NCI-H82 (cell line): ENCODE results near the gene GRP.

Experiments used
- DNase-seq: peaks from one replicate; lab custom pipeline; 2025; lab: John Stamatoyannopoulos, UW

Gene GRP

DNA sequence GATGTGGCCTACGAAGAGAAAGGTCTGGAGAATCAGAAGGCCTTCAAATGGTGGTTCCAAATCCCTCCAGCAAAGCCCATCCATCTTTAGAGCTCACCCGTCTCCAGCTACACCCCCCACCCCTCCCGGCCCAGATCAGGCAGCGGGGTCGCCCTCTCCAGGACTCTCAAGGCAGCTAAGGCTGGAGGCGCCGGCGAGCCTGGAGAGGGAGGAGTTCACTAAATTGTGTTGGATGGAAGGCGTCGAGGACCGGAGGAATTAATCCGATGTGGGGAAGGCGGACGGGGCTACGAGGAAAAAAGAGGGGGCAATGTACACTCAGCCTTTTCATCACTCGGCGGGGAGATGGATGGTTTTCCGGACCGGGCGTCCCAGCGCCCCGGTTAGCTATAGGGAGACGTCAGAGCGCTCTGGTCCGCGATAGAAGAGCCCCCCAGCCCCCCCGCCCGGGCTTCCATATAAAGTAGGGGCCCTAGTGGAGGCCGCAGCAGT lies at the start of gene GRP:
GRP (plus strand) TSS at position 487 of the 492 bp plus-strand sequence. CDS start 108 bp downstream, outside the sequence.
- DNase-seq = peak; percentile 37

DNA sequence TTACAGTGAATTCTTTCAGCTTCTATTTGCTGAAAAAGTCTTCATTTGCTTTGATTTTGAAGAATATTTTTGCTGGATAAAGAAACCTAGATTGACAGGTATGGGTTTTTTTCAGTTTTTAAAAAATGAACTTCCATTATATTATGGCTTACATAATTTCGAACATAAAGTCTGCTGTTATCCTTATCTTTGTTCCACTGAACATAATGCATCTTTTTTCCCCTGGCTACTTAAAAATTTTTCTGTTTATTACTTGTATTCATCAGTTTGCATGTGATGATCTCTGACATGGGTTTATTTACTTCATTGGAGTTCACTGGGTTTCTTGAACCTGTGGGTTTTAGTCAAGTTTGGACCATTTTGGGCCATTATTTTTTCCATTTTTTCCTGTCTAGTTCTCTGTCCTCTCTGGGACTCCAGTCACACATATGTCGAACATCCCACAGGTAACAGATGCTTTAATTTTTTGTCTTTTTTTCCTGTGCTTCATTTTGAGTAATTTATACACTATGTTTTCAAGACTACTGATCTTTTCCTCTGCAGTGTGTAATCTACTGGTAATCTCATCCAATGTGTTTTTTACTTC lies 47.2 kb upstream of the GRP start:
- DNase-seq = no peak

DNA sequence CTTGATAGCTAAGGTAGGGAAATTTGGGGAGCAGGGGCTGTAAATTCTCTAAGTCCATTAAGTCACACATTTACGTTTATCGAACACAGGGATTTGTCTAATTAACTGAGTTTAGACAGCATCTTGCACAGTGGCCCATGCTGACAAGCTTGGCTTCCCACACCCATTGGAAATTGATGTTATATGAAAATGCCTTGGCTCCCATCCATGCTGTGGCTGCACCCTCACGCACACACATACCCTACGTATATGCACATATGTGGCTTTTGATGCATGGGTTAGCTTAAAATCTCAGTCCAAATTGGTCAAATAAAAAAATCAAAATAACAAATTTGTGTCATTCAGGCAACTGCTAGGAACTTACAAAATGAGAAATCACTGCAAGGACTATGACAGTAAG lies 42.5 kb upstream of the GRP start:
- no peak for DNase-seq

DNA sequence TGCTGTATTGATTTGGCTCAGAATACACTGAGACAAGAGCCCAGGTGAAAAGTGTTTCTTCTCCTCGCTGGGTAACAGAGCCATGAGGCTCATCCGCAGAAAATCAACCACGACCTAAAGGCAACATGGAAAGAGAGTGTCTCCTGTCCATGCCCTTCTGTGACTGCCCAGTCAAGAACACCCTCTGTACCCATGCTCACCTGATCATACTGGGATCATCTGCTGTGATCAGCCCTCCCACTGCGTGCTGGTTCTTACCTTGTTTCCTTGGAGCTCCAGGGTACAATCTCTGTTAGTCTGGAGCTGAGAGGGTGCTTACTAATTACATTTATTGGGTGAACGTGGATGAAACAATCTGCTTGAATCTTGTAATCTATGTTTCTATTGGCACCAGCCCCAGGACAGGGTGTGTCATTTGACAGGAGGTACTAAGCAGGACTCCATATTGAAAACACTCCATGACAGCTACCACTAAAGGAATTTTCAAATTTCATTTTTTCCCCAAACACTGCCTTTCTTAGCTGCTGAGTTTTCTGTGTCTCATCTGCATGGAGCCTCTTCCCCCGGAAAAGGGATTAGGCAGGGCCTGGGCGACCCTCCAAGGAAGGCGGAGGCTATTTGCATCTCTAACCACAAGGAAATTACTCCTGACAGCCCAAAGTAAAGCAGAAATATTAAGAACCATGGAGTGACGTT lies 39.7 kb upstream of the GRP start:
- no peak for DNase-seq

DNA sequence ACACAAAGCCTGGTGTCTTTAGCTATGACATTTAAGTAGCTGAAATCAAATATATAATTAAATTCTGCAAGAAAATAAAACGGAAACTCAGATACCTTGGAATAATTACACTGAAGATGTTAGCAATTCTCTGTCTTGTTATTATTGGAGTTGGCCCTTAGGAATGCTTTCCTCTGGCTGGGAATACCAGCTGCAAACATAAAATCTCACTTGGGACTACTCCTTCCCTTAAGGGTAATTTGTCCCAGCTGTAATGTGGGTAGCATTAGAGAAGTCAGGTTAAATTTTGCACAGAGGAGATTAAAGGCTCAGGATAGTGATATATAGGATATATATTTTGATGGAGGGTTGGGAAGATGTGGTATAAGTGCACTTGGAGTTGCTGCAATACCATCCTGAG lies 37.3 kb upstream of the GRP start:
- DNase-seq = no peak

DNA sequence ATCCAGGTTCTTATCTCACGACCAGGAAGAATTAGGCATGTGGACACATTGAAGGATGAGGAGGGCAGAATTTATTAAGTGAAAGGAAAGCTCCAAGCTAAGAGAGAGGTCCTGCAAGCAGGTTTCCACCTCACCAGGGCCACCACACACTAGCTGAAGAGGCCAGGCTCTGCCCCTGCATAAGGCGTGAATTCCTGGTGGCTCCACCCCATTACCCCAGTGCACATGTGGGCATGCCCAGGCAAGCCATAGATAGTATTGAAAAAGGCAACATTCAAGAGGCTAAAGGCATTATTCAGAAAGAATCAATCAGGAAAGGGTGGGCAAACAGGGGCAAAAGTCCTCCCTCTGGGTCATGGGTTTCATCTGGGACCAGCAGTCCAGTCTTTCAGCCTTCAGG lies 30.9 kb upstream of the GRP start:
- no peak for DNase-seq

DNA sequence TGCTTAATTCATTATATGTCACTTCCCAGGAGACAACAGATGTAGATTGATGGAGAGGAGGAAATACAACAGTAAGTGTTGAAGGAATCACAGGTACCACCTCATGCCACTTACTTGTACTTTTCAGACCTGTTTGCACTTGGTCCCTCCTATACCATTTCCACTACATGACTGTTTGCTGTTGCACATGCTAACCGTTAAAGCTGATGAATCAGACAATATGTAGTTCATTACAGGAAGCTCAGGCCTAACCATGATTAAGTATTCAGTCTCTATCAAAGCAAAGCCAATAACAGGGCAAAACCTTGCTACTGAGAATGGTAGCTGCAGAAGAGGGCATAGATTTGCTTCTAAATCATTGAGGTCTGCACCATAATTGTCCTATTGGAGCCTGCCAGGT lies 30.2 kb upstream of the GRP start:
- no peak for DNase-seq

DNA sequence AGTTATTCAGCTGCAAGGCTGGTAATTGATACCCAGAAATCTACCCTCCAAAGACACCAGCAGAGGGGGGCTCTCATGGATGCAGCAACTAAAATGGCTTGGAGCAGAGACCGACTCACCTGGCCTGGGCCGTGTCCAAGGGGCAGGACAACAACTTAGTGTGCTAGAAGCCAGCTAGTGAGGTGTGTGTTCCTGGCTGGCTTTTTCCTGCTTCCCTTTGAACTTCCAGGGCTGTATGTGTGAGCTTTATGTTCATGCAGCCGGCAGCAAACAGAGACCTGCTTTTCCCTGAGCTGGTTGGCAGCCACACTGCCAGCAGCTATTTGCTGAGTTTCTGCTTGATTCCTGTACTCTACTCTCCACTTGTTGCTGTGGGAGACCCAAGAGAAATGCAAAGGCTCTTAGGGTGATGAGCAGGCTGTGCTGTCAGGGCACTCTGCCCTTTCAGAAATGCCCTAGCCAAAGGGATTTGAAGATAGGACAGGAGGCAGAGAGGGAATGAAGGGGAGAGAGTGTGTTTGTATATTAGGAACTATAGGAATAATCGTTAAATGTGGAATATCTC lies 23.7 kb upstream of the GRP start:
- no peak for DNase-seq

DNA sequence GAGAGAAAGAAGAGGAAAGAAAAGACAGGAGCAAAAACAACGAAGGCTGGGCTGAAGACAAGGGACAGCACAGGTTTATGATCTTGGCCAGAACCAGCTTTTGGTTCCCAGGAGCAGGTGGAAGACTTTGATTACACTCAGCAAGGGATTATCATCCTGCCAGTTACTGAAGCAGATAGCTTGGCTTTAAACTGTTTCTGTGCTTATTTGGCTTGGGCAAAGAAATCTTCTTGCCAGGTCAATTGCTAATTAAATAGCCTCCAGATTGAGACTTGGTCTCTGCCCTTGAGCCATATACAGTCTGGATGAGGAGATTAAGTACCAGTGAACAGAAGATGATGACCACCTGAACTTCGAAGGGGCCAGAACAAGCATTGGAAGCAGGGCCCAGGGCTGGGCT lies 22.3 kb upstream of the GRP start:
- DNase-seq = no peak

DNA sequence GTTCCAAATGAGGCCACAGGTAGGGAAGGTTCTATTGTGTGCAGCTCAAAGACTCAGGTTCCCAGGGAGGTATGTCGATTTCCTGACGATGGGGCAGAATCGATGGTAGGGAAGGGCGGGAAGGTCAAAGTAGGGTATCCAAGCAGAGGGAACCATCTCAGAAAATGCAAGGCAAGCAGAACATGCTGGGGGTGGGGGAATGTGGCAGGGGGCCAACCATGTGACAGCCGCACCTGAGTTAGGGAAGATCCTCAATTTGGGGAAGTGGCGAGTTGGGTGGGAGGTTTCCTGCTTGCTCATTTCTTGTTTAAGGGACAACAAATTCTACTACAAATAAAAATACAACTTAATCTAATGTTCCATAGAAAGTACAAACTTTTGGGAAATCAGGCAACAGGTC lies 21.7 kb upstream of the GRP start:
- DNase-seq = no peak

DNA sequence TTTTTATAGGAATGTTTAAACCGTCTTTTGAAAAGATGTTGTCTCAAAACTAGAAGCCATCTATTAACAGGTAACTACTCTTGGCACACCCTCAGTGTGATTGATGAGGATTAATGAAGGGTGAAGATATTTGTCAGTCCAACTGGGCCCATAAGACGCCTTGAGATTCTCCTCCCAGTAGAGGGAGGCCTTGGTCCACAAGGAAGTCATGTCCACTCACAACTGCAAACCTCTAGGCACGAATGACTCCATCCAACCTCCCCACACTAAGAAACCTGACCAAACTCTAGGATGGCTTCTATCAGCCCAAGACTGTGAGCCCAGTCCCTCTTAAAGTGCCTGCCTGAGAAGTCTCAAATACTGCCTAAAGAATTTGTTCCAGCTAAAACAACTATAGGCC lies 19.2 kb upstream of the GRP start:
- peak; percentile 26 for DNase-seq

DNA sequence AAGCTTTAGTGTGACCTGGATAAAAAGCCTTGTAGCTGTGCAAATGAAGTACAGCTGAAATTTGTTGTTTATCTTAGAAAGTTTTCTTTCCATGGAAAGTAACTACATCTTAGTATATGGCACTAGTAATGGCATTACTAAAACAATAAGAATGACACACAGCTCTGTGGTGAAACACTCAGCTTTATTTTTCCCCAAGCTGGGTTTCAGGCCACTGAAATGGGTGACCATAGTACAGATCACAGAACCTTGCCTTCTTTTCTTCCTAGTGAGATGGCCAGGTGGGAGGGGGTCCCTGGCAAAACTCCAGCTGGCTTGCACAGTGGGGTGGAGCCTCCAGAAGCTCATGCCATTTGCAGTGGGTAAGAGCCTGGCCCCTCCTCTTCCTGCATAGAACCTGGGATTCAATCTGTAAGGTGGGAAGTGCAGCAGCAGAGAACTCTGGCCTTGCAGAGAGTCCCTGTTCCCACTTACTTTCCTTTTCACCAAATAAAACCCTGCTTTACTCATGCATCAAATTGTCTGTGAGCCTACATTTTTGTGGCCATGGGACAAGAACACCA lies 17.6 kb upstream of the GRP start:
- peak; percentile 20 for DNase-seq

DNA sequence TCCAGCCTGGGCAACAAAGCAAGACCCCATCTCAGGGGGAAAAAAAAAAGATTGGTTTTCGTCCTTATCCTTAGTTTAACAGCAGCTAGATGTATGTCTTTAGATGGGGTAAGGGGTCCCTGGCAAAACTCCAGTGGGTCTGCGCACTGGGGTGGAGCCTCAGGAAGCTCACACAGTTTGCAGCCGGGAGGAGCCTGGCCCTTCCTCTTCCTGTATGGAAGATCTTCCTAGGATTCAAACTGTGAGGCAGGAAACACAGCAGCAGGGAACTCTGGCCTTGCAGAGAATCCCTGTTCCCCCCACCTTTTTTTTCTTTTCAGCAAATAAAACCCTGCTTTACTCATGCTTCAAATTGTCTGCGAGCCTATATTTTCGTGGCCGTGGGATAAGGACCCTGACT lies 12.5 kb upstream of the GRP start:
- no peak for DNase-seq

DNA sequence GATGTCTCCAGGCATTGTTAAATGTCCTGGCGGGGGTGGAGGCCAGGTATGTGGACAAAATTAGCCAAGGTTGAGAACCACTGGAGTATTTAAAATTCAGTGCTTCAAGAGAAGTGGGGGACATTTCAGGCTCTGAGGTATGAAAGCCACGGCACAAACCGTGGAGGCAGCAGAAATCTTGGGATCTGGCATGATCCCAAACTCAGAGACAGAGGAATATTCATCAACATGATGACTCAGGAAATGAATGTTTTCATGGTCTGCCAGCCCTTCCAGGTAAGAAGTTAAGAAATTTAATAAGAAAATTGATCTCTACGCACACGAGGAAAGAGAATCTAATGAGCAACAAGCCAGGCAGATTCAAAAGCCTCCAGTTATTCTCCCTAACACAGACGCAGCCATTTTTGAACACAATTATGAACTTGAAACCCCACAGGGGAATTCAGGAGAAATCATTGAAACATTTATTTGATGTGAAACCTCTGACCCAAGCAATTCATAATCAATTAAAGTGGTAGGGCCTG lies 11.3 kb upstream of the GRP start:
- DNase-seq = no peak

DNA sequence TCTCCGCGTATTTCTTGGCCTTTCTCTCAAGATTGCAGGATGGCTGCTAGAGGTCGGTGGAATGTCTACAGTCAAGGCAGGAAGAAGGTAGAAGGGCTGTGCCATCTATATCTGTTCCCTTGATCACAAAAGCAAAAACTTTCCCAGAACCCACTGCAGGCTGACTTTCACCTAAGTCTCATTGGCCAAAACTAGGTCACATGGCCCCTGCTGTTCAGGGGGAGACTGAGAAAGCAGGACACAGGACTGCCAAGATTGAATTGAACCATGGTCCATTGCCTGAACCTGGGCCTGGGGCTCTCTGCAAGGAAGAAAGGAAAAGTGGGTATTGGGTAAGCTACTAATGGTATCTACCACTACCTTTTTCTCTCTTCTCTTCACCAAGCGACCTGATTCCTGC lies 9.7 kb upstream of the GRP start:
- DNase-seq = no peak

DNA sequence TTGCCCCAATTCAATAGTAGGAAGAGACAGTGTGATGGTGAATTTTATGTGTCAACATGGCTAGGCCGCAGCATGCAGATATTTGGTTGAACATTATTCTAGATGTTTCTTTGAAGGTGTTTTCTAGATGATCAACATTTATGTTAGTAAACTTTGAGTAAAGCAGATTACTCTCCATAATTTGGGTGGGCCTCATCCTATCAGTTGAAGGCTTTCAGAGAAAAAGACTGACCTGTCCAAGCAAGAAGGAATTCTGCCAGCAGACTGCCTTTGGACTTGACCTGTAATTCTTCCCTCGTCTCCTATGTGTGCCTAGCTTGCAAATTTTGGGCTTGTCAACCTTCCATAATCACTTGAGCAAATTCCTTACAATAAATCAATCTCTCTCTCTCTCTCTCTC lies 8.3 kb upstream of the GRP start:
- no peak for DNase-seq

DNA sequence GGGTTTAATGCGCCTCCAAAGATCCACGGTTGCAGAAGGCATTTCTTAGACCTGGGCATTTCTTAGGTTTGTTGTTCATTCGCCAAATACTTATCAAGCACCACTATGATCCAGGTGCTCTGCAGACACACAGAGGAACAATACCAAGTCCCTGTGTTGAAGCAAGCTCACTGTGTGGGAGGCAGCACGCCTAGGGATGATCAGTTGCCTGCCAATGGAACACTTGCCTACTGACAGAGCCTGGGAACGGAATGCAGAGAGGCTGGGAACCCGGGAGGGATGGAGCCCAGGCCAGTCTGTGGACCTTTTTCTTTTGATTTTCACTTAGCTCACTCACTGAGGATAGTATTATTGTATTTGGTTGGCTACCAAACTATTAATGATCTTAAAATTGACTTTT lies 1.9 kb upstream of the GRP start:
- no peak for DNase-seq

DNA sequence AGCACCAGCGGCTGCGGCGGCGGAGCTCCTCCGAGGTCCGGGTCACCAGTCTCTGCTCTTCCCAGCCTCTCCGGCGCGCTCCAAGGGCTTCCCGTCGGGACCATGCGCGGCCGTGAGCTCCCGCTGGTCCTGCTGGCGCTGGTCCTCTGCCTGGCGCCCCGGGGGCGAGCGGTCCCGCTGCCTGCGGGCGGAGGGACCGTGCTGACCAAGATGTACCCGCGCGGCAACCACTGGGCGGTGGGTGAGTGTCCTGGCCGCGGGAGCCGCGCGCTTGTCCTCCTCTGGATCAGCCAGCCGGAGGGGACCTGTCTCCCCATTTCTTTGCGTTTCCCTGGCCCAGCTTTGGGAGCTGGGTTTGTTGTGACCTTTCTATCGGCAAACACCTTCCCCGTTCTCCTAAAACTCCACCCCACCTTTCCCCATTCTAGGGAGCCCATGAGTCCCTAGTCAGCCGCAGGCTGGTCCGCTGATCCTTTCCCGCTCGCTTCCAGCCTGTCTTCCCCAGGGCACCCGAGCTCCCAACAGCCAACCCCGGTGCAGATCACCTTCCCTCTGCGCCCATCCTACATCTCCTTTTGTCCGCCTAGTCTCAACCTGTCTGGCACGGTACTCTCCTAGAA lies 316 bp downstream of the GRP start:
- no peak for DNase-seq

DNA sequence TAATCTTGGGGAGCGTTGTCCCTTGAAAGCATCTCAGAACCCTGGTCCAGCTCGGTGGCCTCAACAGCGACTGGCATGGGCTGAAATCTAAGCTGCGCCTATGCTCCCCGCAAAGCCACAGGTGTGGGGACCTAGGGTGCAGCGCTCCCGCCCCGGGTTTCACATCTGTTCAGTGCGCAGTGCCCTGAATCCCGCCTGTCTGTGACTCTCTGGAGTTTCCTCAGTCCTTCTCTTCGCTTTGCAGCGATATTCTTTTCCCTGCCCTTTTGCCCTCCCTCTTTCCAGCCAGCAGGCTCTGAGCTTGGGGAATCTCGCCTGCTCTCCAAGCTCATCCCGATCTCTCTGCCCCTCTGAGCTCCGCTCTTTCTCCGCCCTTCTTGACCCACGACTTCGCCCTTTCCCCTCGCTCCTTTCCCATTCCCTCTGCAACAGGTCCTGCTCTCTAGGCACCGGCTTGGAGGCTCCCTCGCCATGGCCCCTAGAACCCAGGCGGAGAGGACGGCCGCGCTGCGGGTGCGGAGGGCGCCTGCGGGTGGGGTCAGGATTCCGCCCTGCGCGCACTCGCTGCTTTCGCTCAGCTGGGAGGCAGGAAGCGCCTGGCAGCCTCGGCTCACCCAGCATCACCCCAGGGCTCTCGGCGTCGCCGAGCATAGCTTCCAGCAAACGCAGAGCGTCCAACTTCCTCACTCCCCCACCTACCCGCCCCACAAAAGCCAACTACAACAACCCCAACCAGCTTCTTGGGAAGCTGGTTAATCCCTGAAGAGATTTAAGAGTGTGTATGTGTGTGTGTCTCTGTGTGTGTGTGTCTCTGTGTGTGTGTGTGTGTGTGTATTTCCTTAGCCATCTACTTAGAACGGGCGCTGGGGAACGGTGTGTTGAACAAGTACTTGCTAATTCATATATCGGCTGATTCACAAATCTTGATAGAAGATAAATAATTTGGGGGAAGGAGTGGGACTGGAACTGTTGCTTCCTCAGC lies 1.1 kb downstream of the GRP start:
- peak; percentile 33 for DNase-seq

DNA sequence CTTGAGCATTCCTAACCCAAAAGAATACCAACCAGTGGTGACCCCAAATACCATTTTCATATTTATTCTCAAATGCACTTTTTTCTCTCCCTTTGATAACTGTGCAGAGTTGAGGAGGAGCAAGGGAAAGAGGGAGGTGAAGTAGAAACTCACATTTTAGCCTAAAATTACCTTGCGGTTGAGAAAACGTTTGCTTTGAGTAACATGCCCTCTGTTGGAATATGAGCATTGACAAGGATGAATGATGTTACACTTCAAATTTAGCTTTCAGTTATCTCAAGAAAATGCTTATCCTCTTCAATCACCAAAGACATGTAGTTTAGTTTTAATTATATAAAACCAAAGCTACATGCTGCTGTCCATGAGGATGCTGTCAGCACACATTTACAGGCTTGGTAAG lies 2.4 kb downstream of the GRP start:
- no peak for DNase-seq

DNA sequence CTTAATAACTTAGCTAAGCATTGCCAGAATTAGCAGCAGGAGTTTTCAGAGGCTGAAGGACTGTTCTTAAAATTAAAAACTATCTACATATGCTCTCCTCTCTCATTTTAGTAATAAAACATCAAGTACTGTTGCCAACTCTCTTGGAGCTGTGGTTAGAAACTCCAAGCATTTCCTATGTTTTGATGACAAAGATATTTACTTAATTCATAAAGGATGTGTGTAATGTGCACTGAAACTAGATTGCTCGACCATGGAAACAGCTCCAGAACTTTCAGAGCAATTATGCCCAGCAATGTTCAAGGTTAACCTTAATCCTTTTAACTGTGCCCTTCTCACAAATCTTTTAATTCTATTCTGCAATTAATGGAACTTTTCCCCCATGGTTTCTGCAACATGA lies 8.4 kb downstream of the GRP start:
- peak; percentile 16 for DNase-seq
